ENCODE measurements around the gene PDE10A.
"Not testable (repeated sequence)": the region's sequence is repeated elsewhere in the genome, so short reads cannot be mapped to it uniquely, and the experiment has no call there.

PDE10A gene

DNA sequence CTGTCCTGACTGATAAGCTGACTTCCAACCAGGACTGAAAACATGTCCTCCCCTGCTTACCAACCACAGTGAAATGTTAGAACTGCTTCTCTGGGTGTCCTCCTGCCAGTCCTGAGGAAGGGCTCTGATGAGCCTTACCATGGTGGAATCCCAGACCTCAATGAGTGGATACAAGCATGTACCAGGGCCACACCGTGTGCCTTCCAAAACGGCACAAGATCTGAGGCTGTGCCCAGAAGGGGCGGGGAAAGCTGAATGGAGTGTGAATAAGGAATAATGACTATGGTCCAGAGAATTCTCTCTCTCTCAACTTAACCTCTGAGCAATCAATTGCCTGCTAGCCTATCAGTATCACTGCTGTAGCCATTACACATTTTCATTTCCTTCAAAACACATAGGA is 51.7 kb downstream of the PDE10A start:
- no peak overlapping the region for H3K4me3 ChIP-seq (ENCODE audit: control insufficient read depth, low read depth, low read length)
- TF ChIP-seq CTCF (conservative IDR thresholded peaks at IDR 0.05; ENCODE audit: control insufficient read depth, insufficient read depth, low read depth, low read length): no peak
- no peak for DNase-seq (ENCODE audit: low read depth)

DNA sequence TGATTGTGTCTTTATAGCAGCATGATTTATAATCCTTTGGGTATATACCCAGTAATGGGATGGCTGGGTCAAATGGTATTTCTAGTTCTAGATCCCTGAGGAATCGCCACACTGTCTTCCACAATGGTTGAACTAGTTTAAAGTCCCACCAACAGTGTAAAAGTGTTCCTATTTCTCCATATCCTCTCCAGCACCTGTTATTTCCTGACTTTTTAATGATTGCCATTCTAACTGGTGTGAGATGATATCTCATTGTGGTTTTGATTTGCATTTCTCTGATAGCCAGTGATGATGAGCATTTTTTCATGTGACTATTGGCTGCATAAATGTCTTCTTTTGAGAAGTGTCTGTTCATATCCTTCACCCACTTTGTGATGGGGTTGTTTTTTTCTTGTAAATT is 54.5 kb downstream of the PDE10A start:
- not testable (repeated sequence) for H3K4me3 ChIP-seq (ENCODE audit: control insufficient read depth, low read depth, low read length); DNase-seq (ENCODE audit: low read depth)

- TF ChIP-seq CTCF (conservative IDR thresholded peaks at IDR 0.05; ENCODE audit: control insufficient read depth, insufficient read depth, low read depth, low read length): no peak
- no peak for DNase-seq (ENCODE audit: low read depth)
- H3K4me3 ChIP-seq (ENCODE audit: control insufficient read depth, low read depth, low read length): no peak overlapping the region
Measured at GRCh38 chr6:165606740-165607008, 56.4 kb downstream of the PDE10A start.

GRCh38 chr6:165605901-165606739 is 56.9 kb downstream of the PDE10A start:
- TF ChIP-seq CTCF (conservative IDR thresholded peaks at IDR 0.05; ENCODE audit: control insufficient read depth, insufficient read depth, low read depth, low read length): no peak
- no peak for DNase-seq (ENCODE audit: low read depth)
- H3K4me3 ChIP-seq (ENCODE audit: control insufficient read depth, low read depth, low read length): no peak overlapping the region

DNA sequence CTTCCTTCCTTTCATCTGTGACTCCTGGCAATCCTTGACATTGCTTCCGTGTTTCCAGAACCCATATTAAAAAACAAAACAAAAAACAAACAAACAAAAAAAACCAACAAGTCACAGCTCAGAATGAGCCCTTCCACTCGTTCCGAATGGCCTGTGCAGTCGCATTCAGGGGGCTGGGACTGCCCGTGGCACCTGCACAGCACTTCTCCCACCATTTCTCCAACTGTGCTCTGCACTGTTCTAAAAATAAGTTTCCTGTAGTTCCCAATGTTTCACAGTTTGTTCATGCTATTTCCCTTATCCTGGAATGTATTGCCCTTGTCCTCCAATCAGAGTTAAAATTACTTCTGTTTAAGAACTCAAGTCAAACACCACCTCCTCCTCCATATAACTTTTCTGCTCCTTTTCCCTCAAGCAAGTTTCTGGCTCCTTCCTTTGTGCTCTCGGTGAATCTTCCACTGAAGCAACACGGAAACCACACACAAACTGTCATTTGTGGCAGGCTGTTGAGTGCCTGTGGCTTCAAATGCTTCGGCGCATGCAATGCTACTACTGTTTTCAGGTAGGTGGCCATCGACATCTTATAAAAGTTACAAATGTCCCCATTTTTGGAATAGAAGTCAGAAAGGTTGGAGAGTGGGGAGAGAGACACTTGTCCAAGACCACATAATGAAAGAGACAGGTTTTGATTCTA is 57.7 kb downstream of the PDE10A start:
- no peak for TF ChIP-seq CTCF (conservative IDR thresholded peaks at IDR 0.05; ENCODE audit: control insufficient read depth, insufficient read depth, low read depth, low read length)
- DNase-seq (ENCODE audit: low read depth): no peak
- no peak overlapping the region for H3K4me3 ChIP-seq (ENCODE audit: control insufficient read depth, low read depth, low read length)

DNA sequence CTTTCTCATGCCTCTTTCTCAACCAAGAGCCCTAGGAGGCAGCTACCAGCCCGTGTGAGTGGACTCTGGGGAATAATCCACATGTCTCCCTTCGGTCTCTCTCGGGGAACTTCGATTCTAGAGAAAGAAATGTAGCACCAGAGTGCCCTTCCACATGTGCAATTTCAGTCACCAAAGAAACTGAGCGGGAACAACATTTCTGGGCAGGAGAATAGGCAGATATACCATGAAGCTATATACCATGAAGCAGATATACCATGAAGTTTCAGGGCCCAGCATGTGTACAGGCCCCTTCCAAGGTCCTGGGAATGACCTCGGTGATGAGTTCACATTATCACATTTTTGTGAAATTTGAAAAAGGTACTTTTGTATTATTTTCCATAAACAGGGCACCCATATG is 60.8 kb downstream of the PDE10A start:
- no peak for DNase-seq (ENCODE audit: low read depth)
- TF ChIP-seq CTCF (conservative IDR thresholded peaks at IDR 0.05; ENCODE audit: control insufficient read depth, insufficient read depth, low read depth, low read length): no peak
- H3K4me3 ChIP-seq (ENCODE audit: control insufficient read depth, low read depth, low read length): no peak overlapping the region

- no peak for DNase-seq (ENCODE audit: low read depth)
- no peak overlapping the region for H3K4me3 ChIP-seq (ENCODE audit: control insufficient read depth, low read depth, low read length)
- no peak for TF ChIP-seq CTCF (conservative IDR thresholded peaks at IDR 0.05; ENCODE audit: control insufficient read depth, insufficient read depth, low read depth, low read length)
Measured at GRCh38 chr6:165600606-165601005, 62.4 kb downstream of the PDE10A start.

Data from fibroblast of mammary gland (primary cell).